ENCODE data around the gene SMG6.
"Not testable (repeated sequence)": the region's sequence is repeated elsewhere in the genome, so short reads cannot be mapped to it uniquely, and the experiment has no call there.

SMG6 gene

DNA sequence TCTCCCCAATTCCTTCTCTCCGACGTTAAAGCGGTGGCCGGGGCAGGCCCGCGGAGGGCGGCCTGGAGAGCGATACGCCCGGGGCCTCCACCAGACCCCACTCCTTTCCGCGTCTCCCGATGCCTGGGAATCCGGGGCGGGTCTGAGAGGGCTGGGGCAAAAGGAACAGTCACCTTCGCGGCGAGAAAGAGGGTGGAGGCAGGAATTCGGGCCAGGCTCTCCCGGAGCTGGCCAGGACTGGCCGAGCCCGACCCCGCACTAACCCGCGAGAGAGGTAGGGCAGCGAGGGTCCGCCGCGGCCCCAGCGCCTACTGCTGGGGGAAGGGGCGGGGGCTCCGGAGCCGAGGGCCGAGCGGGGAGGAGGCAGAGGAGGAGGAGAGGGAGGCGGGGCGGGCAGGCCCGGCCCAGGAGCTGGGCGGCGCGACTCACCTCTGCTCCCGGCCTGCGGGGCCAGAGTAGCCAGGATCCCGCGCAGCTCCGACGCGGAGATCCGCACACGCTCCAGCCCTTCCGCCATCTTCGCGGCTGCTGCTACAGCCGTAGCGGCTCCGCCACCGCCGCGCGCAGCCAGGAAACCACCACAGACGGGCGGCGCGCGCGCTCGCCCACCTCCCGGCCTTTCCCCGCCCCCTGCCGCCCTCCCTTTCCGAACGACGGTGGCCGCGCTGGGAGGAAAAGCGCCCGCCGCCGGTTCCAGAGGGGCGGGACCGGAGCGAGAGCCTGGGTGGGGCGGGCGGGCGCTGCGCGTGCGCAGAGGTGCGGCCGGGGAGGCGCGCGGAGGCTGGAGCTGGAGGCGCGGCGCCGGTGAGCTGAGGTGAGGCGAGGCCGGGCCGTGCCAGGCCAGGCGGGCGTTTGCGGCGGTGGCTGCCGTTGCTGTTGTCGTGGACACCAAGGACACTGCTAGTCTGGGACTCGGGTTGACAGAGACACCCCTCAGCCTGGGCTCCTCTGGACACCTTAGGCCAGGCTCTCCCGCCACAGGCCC lies at the start of gene SMG6, which contains the start of gene SRR:
TSS of gene SMG6 (minus strand) at position 582 of the 985 bp plus-strand sequence. CDS start at position 517, 65 bp downstream.
TSS of gene SRR (plus strand) at position 747 of the 985 bp plus-strand sequence. CDS start 11,611 bp downstream, outside the sequence.
- peak; percentile 87 for DNase-seq (ENCODE audit: low read depth)

DNA sequence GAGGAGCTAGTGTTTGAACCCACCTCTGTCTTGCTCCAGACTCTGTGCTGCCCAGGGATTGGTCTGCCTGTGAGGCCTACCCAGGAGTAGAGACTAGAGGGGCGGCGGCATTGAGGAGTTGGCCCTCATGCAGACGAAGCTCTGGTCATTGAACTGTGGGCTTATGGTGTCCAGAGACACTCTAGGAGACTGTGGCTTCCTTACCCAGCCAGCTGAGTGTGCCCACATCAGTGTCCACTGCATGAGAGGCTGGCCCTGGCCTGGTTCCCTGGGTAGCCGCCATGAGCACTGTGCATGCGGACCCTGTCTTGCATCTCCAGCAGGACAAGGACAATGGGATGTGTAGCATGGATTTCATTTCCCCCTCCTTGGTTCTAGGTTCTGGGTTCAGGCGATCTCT lies 47.7 kb upstream of the SMG6 start:
- DNase-seq (ENCODE audit: low read depth): no peak

DNA sequence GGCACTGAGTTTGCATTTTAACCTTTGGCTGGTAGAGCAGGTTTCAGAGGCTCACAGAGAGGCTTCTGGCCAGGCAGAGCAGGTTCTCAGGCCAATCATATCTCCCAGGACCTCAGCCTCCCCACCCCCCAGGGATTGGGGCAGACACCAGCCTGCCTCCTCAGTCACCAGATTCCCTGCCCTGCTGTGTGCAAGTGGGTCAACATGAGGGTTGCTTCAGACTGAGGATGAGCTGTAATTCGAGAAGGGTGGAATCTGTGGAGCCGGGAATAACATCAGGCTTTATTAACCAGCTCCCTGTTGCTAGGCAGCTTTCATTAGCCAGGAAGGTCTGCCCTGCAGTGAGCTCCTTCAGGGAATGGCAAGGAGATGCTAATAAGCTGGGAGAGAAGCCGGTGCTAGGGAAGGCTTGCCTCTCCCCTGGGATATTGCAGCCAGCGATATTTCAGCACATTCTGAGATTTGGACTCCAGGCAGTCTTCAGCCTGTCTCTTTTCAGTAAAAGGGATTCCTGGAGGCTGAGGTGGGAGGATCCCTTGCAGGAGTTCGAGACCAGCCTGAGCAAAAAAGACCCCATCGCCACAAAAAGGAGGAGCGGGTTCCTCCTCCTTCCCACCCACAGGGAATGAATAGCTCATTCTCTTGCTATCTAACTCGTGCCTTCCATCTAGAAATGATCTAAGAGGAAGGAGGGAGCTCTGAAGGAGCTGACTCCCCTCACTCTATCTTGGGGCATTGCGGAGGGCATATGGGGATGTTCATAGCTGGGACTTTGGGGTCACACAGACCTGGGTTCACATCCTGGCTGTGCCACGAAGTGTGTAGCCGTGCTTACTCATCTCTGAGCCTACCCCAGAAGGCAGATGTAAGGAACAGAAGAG lies 44.5 kb upstream of the SMG6 start:
- no peak for DNase-seq (ENCODE audit: low read depth)

DNA sequence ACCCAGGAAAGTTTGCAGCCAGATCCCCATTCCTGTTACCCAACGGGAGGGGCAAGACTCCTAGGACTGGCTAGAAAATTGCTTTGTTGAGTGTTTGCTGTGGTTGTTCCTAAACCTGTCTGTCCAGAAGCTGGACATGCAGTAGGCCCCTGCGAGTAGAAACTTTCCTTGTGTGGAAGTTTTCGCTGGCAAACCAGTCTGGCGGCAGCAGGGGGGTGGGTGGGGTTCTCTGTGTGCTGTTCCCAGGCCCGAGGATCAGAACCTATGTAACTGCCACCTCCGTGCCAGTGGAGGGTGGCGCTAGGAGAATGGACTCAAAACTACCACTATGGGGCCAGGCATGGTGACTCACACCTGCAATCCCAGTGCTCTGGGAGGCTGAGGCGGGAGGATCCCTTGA lies 42.9 kb upstream of the SMG6 start:
- DNase-seq (ENCODE audit: low read depth): no peak

DNA sequence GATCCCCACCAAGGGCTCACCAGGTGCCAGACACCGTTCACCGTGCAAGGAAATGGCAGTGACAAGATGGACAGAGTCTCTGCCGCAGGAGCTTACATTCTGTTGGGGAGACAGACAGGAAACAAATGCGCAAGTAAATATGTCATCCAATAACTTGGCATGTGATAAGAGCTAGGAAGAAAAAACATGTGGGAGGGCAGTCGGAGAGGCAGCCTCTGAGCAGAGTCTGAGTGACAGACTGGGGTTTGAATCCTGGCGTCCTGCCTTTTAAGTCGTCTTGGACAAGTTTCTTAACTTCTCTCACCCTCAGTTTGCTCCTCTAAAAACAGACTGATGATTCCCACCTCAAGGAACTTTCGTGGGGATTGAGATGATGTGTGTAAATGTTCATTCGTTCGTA lies 40.9 kb upstream of the SMG6 start:
- DNase-seq (ENCODE audit: low read depth): no peak

DNA sequence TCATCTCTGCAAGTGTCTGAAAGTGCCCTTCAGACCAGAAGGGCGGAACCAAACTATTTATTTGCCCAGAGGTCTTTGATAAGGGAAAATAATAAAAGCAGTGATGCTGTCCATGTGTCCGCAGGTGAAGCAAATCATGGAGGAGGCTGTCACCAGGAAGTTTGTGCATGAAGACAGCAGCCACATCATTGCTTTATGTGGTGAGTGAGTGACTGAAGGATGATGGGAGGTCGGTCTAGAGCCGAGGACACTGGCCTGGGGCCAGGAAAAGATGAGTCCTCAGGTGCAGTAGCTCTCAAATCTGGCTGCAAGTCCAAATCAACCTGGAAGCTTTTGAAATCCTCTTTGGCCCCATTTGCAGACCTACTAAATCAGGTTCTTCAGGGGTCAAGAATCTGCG lies 39.8 kb upstream of the SMG6 start:
- no peak for DNase-seq (ENCODE audit: low read depth)

DNA sequence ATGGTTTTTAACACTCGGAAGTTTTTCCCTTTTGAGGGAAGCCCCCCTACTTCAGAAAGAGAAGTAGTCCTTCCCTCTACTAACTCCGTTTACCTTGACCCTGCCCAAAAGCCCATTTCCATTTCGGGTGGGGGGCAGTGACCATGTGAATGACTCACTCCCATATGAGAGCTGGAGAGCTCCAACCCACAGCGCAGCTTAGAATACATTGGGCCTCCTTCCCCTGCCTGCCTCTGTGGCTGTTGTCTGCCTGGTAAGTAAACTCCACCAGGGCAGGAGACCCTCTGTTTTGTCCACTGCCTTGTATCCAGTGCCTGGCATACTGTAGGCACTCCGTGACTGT lies 34.7 kb upstream of the SMG6 start:
- DNase-seq (ENCODE audit: low read depth): no peak

DNA sequence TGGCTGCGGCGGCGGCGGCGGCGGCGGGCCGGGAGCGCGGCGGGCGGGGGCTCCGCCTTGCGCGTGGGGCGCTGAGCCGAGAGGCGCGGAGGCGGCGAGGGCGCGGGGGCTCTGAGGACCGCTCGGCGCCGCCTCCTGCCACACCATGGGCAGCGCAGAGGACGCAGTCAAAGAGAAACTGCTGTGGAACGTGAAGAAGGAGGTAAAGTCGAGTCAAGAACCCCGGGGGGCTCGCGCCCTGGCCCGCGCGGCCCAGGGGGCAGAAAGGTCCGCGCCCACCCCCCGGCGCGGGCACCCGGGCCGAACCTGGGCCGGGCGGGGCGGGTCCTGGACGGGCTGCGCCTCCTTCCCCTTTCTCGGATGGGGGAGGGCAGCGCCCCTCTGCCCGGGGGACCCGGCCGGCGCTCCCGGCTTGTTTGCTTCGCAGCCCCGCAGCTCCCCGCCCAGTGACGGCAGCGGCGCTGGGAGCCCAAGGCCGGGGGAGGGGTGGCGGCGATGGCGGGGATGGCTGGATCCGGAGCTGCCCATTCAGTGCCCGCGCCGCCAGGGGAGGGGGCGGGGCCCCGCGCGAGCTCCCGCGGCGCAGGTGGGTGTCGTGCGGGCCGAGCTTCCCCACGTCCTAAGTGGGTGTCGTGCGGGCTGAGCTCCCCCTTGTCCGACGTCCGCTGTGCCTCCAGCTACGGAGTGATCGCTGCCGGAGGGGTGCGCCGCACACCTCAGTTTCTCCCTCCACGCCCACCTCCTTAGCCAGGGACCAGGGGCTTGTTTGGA lies 34.1 kb upstream of the SMG6 start:
- no peak for DNase-seq (ENCODE audit: low read depth)

DNA sequence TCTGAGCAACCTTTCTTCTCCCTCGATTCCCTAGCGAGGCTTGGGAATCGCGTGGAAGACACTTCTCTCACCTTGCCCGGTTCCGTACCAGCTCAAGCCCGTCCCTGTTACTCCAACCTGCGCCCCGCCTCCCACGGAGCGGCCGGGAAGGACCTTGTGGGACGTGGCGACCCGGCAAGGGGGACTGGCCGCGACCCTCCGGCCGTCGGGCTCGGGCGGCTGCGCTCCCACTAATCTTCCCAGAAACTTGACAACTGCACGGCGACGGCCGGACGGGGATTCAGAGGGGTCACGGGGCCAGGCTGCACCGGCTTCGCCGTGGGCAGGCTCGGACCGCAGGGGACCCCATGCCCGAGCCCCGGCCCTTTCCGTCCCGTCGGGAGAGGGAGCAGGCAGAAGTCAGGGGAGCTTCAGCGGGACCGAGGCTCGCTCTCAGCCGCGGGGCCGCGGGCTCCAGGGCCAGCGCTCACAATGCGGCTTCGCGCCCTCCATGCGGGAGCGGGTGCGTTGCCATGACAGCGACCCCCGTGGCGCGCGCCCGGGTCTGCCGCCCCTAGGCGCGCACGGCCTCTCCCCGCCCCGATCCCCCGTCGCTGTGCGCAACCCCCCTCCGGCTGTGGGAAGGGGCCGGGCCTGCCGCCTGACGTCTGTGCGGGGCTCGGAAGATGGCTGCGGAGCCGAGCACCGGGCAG lies 33.4 kb upstream of the SMG6 start, which contains the start of gene SGSM2:
TSS of gene SGSM2 (plus strand) at position 650 of the 692 bp plus-strand sequence. CDS start 188 bp downstream, outside the sequence.
- peak; percentile 42 for DNase-seq (ENCODE audit: low read depth)

DNA sequence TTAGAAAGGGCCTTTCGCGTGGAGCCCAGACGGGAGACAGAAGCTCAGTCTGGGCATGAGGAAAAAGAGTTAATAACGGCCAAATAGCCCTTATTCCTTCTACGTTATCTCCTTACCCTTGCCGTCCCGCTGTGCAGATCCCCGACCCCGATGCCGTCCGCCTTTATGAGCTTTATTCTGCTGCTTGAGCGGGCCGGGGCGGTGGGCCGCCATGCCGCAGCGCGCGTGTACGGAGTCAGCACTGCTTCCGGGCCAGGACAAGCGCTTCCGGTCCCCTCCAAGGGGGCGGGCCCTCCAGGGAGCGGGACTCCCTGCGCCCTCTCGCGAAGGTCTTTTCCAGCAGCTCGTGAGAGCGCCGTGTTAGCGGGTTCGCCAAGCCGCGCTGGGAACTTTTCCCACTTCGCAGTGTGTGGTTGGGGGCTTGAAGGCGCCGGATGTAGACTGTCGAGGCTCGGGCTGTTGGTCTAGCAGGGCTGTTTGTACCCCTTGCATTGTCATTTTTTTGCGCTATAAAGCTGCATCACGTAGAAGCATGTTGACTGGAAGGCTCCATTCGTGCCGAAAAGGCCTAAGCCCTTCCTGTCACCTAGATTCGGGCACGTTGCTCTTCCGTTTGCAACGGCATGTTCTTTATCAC lies 32.7 kb upstream of the SMG6 start, which contains the start of gene TSR1:
TSS of gene TSR1 (minus strand) at position 243 of the 637 bp plus-strand sequence. CDS start at position 213, 30 bp downstream.
- peak; percentile 80 for DNase-seq (ENCODE audit: low read depth)

DNA sequence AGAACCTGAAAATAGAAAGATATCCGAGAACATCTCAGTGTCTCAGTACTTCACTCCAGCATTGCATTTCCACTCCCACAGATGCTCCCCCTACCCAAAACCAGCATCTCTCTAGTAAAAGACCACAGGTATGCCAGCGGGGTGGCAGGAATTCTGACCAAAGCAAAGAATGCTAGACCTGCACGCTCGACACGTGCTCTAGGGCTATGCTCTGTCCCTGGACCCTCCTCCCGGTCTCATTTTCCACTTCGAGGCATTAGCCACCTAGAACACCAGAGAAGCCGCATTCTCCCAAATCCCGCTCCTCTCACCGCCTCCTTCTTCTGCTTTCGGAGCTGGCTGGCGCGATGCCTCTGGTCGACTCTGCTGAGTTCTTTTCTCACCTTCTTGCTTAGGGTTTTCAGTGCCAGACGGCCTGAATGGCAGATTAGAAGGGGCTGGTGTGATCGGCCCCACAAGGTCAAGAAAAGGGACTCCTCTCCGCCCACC lies 32.2 kb upstream of the SMG6 start:
- no peak for DNase-seq (ENCODE audit: low read depth)

DNA sequence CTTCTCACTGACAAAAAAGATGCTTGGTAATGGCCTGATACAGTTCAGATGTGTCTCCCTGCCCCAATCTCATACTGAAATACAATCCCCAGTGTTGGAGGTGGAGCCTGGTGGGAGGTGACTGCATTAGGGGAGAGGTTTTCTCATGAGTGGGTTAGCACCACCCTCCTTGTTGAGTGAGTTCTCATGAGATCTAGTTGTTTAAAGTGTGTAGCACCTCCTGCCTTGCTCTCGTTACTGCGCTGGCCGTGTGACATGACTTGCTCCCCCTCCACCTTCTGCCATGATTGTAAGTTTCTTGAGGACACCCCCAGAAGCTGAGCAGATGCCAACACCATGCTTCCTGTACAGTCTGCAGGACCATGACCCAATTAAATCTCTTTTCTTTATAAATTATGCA lies 27.7 kb upstream of the SMG6 start:
- no peak for DNase-seq (ENCODE audit: low read depth)

DNA sequence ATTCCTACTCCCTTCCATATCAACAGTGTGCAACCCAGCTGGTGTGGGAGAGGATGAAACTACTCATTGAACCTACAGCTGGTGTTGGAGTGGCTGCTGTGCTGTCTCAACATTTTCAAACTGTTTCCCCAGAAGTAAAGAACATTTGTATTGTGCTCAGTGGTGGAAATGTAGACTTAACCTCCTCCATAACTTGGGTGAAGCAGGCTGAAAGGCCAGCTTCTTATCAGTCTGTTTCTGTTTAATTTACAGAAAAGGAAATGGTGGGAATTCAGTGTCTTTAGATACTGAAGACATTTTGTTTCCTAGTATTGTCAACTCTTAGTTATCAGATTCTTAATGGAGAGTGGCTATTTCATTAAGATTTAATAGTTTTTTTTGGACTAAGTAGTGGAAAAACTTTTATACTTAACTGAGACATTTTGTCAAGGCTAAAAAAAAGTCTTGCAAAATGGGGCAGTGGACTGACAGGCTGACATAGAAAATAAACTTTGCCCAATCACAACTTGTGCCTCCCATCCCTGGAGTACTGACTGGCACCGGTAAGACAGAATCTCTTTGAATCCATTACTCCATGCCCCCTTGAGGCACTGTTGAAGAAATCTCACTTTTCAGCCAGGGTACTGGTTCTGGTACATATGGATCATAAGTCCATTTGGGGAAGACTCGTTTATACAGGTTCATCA lies 20.2 kb upstream of the SMG6 start:
- no peak for DNase-seq (ENCODE audit: low read depth)

DNA sequence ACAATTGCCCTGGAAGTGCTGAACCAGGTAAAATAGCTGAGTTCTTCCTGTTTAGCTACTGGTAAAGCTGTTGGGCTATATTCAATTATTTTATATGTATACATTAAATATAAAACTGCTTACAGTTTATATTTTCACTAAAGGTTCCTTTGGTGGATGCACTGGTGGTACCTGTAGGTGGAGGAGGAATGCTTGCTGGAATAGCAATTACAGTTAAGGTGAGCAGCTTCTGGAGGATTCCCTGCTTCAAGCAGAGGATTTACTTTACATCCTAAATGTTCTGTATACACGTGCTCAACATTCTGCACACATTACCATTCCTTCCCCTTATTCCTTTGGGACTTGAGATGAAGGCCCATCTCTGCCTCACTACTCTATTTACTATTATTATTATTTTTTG lies 17.8 kb upstream of the SMG6 start:
- DNase-seq (ENCODE audit: low read depth): no peak

DNA sequence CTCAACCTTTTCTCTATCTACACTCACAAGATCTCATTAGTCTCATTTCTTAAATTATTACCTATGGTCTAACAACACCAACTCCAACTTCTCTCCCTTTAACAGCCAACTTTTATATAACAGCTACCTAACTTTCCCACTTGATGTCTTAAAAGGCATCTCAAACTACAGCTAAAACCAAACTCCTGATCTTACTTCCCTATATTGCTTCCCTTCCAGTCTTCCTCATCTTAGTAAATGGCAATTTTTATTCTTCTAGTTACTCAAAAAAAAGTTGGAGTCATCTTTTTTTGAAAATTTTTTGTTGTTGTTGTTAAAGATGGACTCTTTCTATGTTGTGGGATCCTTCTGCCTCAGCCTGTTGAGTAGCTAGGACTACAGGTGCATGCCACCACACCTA lies 15.5 kb upstream of the SMG6 start:
- DNase-seq (ENCODE audit: low read depth): no peak

DNA sequence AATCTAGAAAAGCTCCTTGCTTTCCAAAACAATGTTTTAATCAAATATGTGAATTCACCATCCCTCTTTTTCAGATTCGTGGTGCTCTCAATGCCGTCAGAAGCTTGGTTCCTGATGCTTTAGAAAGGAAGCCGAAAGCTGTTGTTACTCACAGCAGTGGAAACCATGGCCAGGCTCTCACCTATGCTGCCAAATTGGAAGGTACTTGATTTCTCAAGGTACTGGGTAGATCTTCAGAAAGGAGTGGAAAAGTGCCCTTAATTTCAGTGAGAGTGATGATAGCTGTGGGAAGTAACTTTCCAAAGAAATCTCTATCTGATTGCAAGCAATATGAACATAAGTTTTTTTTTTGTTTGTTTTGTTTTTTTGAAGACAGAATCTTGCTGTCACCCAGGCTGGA lies 14.2 kb upstream of the SMG6 start:
- DNase-seq (ENCODE audit: low read depth): no peak

DNA sequence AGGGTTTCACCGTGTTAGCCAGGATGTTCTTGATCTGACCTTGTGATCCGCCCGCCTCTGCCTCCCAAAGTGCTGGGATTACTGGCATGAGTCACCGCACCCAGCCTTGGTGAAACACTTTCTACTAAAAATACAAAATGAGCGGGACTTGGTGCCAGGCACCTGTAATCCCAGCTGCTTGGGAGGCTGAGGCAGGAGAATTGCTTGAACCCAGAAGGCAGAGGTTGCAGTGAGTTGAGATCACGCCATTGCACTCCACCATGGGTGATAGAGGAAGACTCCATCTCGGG lies 13.3 kb upstream of the SMG6 start:
- DNase-seq (ENCODE audit: low read depth): not testable (repeated sequence)

DNA sequence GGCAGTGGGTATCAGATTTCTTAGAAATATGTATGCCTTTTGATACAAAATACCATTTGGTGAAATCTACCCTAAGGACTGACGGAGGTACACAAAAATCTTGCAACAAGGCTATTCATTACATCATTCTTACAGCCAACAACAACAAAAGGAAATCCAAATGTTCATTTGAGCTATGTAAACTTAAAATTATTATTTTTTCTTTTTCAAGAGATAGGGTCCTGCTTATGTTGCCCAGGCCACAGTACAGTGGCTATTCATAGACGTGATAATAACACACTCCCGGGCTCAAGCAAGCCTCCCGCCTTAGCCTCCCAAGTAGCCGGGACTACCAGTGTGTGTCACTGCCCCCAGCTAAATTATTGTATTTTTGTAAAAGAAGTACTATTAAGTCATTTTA lies 9.2 kb upstream of the SMG6 start:
- no peak for DNase-seq (ENCODE audit: low read depth)

DNA sequence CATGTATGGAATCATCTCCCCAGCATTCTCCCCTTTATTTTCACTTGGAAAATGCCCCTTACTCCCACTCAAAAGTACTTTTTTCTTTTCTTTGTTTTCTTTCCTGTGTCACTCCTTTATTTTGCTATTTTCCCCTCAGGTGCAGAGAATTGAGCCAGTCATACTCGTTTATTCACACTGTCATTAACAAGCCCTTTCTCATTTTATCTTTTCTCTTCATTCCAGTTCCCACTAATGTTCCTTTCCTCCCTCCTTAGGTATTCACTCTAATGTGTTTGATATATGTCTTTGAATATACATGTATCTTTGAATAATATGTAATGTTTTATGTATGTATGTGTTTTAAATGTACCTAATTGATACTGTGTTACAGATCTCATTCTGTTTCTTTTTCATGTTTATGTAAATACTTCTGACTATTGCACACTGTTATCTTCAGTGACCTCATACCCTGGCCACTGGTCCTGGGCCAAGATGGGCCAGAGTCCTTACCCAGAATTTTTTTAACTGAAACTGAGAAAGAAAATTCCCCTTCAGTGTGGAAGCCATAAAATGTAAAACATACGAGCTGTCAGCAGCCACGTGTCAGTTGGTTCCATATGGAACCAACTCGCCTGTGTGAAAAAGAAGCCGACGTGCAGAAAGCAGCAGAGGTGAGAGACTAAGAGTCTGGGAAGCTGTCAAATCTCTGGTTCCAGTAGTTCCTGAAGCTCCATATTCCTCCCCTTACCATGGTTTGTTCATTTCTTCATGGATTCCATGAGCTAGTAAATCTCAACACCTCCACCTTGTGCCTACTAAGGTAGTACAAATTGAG lies 6.0 kb upstream of the SMG6 start:
- DNase-seq (ENCODE audit: low read depth): no peak
